Kidney epithelial cell (primary cell): ENCODE measurements around the gene ASIC3. TPM values are rescaled to one million over a fixed set of nuclear protein-coding genes. Genes with fewer than 3 reads are reported as not detected.

Source experiments
- DNase-seq: peaks from one replicate; pipeline ENCODE4 v3.0.0-alpha.2; 2010; ENCODE audit warnings: low read depth
- H3K27me3 ChIP-seq: 2 replicates; pipeline ENCODE4 v1.6.0; 2011; ENCODE audit warnings: low read length; ENCODE audit not compliant: control insufficient read depth, insufficient read depth
- H3K36me3 ChIP-seq: 2 replicates; pipeline ENCODE4 v1.5.1; 2011; ENCODE audit warnings: low read length; ENCODE audit not compliant: control insufficient read depth, insufficient read depth
- H3K4me3 ChIP-seq: 2 replicates; pipeline ENCODE4 v1.5.1; 2011; ENCODE audit warnings: low read depth, mild to moderate bottlenecking, control low read depth, low read length
- CTCF ChIP-seq: IDR thresholded peaks from 2 replicates; pipeline ENCODE4 v1.5.1; 2011; ENCODE audit warnings: mild to moderate bottlenecking, moderate library complexity, low read length, control low read depth, inconsistent platforms; ENCODE audit not compliant: insufficient read depth, poor library complexity, severe bottlenecking
- total RNA-seq: library from RNA; depleted of rRNA; stranded (reverse); fragments of >200 nt; gene quantifications from 2 replicates; pipeline ENCODE4 v1.2.3, GENCODE V29; 2015

Gene ASIC3
- total RNA-seq, 1 donor from 2014 or later, result 0.04 TPM

GRCh38 chr7:151089893-151090730, 41.8 kb downstream of the ASIC3 start:
- Histone ChIP-seq H3K36me3 (peaks cover 1% of the 10 kb centered on the region), H3K4me3 (no peak overlapping the region), H3K27me3 (no peaks in the 10 kb centered on the region)
- no peak for DNase-seq
- TF ChIP-seq CTCF, result no peak

DNA sequence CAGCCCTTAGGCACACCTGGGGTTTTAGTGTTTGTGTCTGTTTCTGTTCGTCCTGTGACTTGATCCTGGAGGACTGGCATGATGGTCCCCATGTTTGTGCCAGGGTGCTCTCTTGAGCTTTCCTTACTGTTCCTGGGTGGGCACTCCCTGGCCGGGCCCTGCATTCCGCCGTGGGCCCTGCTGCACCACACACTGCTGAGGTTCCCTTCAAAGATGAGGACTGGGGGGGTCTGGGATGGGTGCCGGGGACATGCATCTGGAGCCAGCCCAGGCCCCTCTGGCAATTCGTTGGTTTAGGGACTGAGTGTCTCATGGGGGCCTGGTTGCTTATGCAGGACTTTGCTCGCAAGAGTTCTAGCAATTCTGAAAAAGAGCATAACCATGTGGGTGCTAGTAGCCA, 42.7 kb downstream of the ASIC3 start:
- Histone ChIP-seq H3K27me3 (no peaks in the 10 kb centered on the region), H3K4me3 (no peak overlapping the region), H3K36me3 (peaks cover 1% of the 10 kb centered on the region)
- TF ChIP-seq CTCF, result no peak
- no peak for DNase-seq

GRCh38 chr7:151091431-151091830, 43.1 kb downstream of the ASIC3 start:
- Histone ChIP-seq H3K4me3 (no peak overlapping the region), H3K36me3 (peaks cover 1% of the 10 kb centered on the region), H3K27me3 (no peaks in the 10 kb centered on the region)
- TF ChIP-seq CTCF, result peak; percentile 64
- no peak for DNase-seq

DNA sequence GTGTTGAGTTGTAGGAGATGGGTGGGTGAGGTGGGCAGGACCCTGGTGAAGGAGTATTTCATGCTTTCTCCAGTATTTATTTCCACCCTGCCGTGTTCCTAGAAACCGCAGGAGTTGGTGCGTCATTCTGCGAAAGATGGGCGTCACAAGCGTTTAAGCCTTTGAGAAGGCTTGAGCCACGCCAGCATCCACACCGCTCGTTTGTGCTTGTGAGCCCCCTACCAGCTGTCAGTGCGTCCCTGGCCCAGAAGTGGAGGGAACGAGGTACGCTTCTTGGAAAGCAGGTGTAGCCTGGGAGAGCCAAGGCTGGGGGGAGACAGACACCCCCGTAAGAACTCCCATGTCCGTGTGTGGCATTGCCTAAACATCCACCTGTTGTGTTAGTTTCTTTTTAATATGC, 43.7 kb downstream of the ASIC3 start:
- Histone ChIP-seq H3K36me3 (peaks cover 1% of the 10 kb centered on the region), H3K4me3 (no peak overlapping the region), H3K27me3 (no peaks in the 10 kb centered on the region)
- no peak for TF ChIP-seq CTCF
- DNase-seq, result no peak

DNA sequence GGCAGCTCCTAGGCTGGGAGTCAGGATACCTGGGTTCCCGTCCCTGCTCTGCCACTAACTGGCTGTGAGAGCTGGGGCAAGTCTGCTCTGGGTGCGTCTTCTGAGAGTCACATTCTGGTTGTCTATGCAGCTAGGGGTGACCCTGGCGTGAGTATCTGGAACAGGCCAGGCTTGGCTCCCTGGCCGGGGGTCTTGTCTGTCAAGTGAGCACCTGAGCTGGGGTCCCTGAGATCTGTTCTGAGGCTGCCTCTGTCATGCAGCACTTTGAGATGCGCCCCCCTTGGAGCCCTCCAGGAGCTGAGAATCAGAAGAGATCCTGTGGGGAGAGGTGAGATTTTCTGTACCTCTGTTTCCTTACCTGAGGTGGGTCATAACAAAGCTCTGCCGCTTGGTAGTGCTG, 45.4 kb downstream of the ASIC3 start:
- TF ChIP-seq CTCF, result no peak
- DNase-seq, result no peak
- Histone ChIP-seq H3K36me3 (no peaks in the 10 kb centered on the region), H3K4me3 (no peak overlapping the region), H3K27me3 (no peaks in the 10 kb centered on the region)

GRCh38 chr7:151094675-151095074, 46.3 kb downstream of the ASIC3 start:
- Histone ChIP-seq H3K4me3 (no peak overlapping the region), H3K36me3 (no peaks in the 10 kb centered on the region), H3K27me3 (no peaks in the 10 kb centered on the region)
- no peak for TF ChIP-seq CTCF
- DNase-seq, result no peak
